ENCODE results near the gene GRK2. TPM values are rescaled to one million over a fixed set of nuclear protein-coding genes. Genes with fewer than 3 reads are reported as not detected.

The GRK2 gene
- total and polyA plus RNA-seq, 2 of the 13 experiments (the other 11 are each of a cell fraction or from before 2014, with no cell fraction given): 31.3 to 42.4 TPM

GRCh38 chr11:67308031-67308866 lies 42.0 kb downstream of the GRK2 start:
- Histone ChIP-seq H3K27ac (ENCODE audit: extremely low read length, insufficient read depth, low read length) (no peak overlapping the region), H3K4me1 (ENCODE audit: insufficient read depth, low read length) (peaks cover 12% of the 10 kb centered on the region), H3K9ac (ENCODE audit: insufficient read depth, low read depth, low read length) (no peak overlapping the region), H3K9me3 (ENCODE audit: low read length) (no peaks in the 10 kb centered on the region), H3K4me3 (replicated peaks in 1 of 3; ENCODE audit: insufficient read depth in 1 of 3, low read depth in 2 of 3, low read length in 3 of 3) (no peak overlapping the region), H4K20me1 (ENCODE audit: insufficient read depth, low read length) (no peaks in the 10 kb centered on the region), H3K79me2 (ENCODE audit: insufficient read depth, low read length) (peaks cover 5% of the 10 kb centered on the region), H3K4me2 (ENCODE audit: low read depth, low read length) (no peak overlapping the region), H3K27me3 (ENCODE audit: control insufficient read depth in 1 of 2, insufficient read depth in 2 of 2, low read length in 2 of 2) (no peaks in the 10 kb centered on the region), H3K36me3 (replicated peaks in 1 of 2; ENCODE audit: control insufficient read depth in 1 of 2, insufficient read depth in 2 of 2, low read length in 2 of 2) (peaks cover 0 to 2% of the 10 kb centered on the region in 2 experiments; a peak in 3 of 5 replicates), H2AFZ (ENCODE audit: low read length) (no peak overlapping the region)
- no peak for ATAC-seq
- 98% methylated on average over 8 of the region's 20 CpGs for WGBS (ENCODE audit: low lambda C conversion rate)
- no peak for DNase-seq (ENCODE audit: low spot score)
- no peak for TF ChIP-seq SP140L (CRISPR knock-in tag; IDR thresholded peaks at IDR 0.05; ENCODE audit: borderline replicate concordance)
- TF ChIP-seq MED1 (CRISPR knock-in tag; IDR thresholded peaks at IDR 0.05): no peak
- TF ChIP-seq PATZ1 (CRISPR knock-in tag; IDR thresholded peaks at IDR 0.05): no peak
- TF ChIP-seq ZNF703 (CRISPR knock-in tag; IDR thresholded peaks at IDR 0.05; ENCODE audit: borderline replicate concordance): no peak
- no peak for TF ChIP-seq ZEB1 (IDR thresholded peaks at IDR 0.05; ENCODE audit: insufficient replicate concordance, low read depth)
- TF ChIP-seq ZZZ3 (CRISPR knock-in tag; IDR thresholded peaks at IDR 0.05; ENCODE audit: borderline replicate concordance): no peak
- TF ChIP-seq RORA (CRISPR knock-in tag; IDR thresholded peaks at IDR 0.05): no peak
- in situ Hi-C loops (cut with HindIII; ENCODE audit: extremely low pct_ligation_motif_present, low pct_unique_long_range_greater_than_20kb): no loop called here
- no peak for FAIRE-seq
- no TSS peak for BruUV-seq (replicated peaks)
- intact Hi-C loops (cut with micrococcal nuclease; ENCODE audit: unreplicated experiment): no loop called here
- CTCF ChIA-PET (ENCODE audit: low intra/inter-chr PET ratio, low total read pairs): no interaction called here
- POLR2A ChIA-PET: interaction anchor here (0.9 kb wide), 1 partner anchor 9 kb away, joined by 3 read pairs; no protein-coding TSS in a partner anchor

Data from HepG2 (cell line).